Gastroesophageal sphincter (tissue), 3 donors: Measurements from ENCODE around the gene PUSL1.

Experiments used
- POLR2AphosphoS5 ChIP-seq: sonication (generic); formaldehyde crosslinking; IDR thresholded peaks from one replicate; pipeline ENCODE4 v1.6.1; 2017; ENCODE audit warnings: antibody characterized with exemption
- TF ChIP-seq, protein P1 (sequence below), 4 experiments: fragments of 200-600 bp in 2 of 4; fragments of 450-650 bp in 2 of 4; sonication (generic) in 1 of 4; IDR thresholded peaks; one replicate each; pipeline ENCODE4 v1.5.1; 2017 to 2019; ENCODE audit warnings: antibody characterized with exemption in 4 of 4, mild to moderate bottlenecking in 2 of 4, moderate library complexity in 2 of 4

GRCh38 chr1:1272341-1273208 is 35.8 kb upstream of the PUSL1 start:
- TF ChIP-seq, protein P1, sequence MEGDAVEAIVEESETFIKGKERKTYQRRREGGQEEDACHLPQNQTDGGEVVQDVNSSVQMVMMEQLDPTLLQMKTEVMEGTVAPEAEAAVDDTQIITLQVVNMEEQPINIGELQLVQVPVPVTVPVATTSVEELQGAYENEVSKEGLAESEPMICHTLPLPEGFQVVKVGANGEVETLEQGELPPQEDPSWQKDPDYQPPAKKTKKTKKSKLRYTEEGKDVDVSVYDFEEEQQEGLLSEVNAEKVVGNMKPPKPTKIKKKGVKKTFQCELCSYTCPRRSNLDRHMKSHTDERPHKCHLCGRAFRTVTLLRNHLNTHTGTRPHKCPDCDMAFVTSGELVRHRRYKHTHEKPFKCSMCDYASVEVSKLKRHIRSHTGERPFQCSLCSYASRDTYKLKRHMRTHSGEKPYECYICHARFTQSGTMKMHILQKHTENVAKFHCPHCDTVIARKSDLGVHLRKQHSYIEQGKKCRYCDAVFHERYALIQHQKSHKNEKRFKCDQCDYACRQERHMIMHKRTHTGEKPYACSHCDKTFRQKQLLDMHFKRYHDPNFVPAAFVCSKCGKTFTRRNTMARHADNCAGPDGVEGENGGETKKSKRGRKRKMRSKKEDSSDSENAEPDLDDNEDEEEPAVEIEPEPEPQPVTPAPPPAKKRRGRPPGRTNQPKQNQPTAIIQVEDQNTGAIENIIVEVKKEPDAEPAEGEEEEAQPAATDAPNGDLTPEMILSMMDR (IDR thresholded peaks at IDR 0.05): no peak
- no peak for TF ChIP-seq POLR2AphosphoS5
